Upper lobe of left lung (tissue), 4 donors: ENCODE measurements around the gene MBD3L2B.
"Not testable (repeated sequence)": the region's sequence is repeated elsewhere in the genome, so short reads cannot be mapped to it uniquely, and the experiment has no call there.

Experiments
- EP300 ChIP-seq, 4 donors: sonication (generic); formaldehyde crosslinking; IDR thresholded peaks; one replicate each; pipeline ENCODE4 v1.5.1; 2017; ENCODE audit warnings: antibody characterized with exemption in 4 of 4, control low read depth in 2 of 4
- POLR2A ChIP-seq, 4 donors: fragments of 450-650 bp; IDR thresholded peaks; one replicate each; pipeline ENCODE4 v1.5.1; 2016 to 2017; ENCODE audit warnings: antibody characterized with exemption in 4 of 4, mild to moderate bottlenecking in 2 of 4
- POLR2AphosphoS5 ChIP-seq, 2 donors: sonication (generic); formaldehyde crosslinking; IDR thresholded peaks; one replicate each; pipeline ENCODE4 v1.5.1; 2017; ENCODE audit warnings: antibody characterized with exemption in 2 of 2
- TF ChIP-seq, protein P1 (sequence below), 6 experiments: fragments of 450-650 bp in 4 of 6; fragments of 200-600 bp in 2 of 6; sonication (generic) in 2 of 6; IDR thresholded peaks; one replicate each; pipeline ENCODE4 v1.5.1; 2016 to 2019; ENCODE audit warnings: antibody characterized with exemption in 6 of 6

DNA sequence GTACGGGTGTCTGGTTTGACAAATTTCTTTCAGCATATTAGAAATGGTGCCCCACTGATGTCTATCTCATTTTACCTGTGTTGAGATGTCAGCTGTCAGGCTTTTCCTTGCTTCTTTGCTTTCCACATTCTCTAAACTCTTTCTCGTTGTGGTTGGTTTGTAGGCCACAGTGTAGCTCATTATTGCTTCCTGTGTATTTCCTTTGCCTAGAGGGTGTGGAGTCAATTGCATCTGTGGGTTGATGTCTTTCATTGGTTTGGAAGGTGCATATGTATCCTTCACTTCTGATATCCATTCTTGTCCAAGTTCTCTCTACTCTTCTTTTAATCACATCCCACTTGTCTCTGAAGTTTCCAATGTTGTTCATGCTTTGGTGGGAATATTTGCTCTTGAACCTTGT lies 20.3 kb upstream of the MBD3L2B start:
- not testable (repeated sequence) for TF ChIP-seq EP300, POLR2A, POLR2AphosphoS5 (IDR thresholded peaks at IDR 0.05)
- TF ChIP-seq, protein P1, sequence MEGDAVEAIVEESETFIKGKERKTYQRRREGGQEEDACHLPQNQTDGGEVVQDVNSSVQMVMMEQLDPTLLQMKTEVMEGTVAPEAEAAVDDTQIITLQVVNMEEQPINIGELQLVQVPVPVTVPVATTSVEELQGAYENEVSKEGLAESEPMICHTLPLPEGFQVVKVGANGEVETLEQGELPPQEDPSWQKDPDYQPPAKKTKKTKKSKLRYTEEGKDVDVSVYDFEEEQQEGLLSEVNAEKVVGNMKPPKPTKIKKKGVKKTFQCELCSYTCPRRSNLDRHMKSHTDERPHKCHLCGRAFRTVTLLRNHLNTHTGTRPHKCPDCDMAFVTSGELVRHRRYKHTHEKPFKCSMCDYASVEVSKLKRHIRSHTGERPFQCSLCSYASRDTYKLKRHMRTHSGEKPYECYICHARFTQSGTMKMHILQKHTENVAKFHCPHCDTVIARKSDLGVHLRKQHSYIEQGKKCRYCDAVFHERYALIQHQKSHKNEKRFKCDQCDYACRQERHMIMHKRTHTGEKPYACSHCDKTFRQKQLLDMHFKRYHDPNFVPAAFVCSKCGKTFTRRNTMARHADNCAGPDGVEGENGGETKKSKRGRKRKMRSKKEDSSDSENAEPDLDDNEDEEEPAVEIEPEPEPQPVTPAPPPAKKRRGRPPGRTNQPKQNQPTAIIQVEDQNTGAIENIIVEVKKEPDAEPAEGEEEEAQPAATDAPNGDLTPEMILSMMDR (IDR thresholded peaks at IDR 0.05) = not testable (repeated sequence)
